ENCODE data around the gene CARD10. TPM values are rescaled to one million over a fixed set of nuclear protein-coding genes. Genes with fewer than 3 reads are reported as not detected.
A peak's percentile ranks its signal among the peaks of the same experiment; 100 is the strongest.

CARD10 gene
- total RNA-seq, 1 experiment from 2014 or later: 14.6 TPM

- H3K36me3 ChIP-seq: peaks cover 72% of the 10 kb centered on the region
- H3K27me3 ChIP-seq (replicated peaks): no peaks in the 10 kb centered on the region
- no peaks in the 10 kb centered on the region for H3K9me3 ChIP-seq (replicated peaks)
- no peak overlapping the region for H3K27ac ChIP-seq
- no peak overlapping the region for H3K4me3 ChIP-seq
- peaks cover 23% of the 10 kb centered on the region for H3K4me1 ChIP-seq (replicated peaks)
- no peak for DNase-seq (ENCODE audit: low read depth in 1 of 2, low spot score in 2 of 2)
These were observed 18.2 kb downstream of the CARD10 start for GRCh38 chr22:37500745-37501609.

- peaks cover 23% of the 10 kb centered on the region for H3K4me1 ChIP-seq (replicated peaks)
- no peak overlapping the region for H3K4me3 ChIP-seq
- peaks cover 70% of the 10 kb centered on the region for H3K36me3 ChIP-seq
- H3K27me3 ChIP-seq (replicated peaks): no peaks in the 10 kb centered on the region
- no peak for DNase-seq (ENCODE audit: low read depth in 1 of 2, low spot score in 2 of 2)
- H3K9me3 ChIP-seq (replicated peaks): no peaks in the 10 kb centered on the region
- H3K27ac ChIP-seq: no peak overlapping the region
These were observed 19.2 kb downstream of the CARD10 start for GRCh38 chr22:37499789-37500540.

GRCh38 chr22:37499027-37499707 is 20.0 kb downstream of the CARD10 start:
- Histone ChIP-seq H3K27me3 (replicated peaks) (no peaks in the 10 kb centered on the region), H3K4me3 (no peak overlapping the region), H3K27ac (no peak overlapping the region), H3K4me1 (replicated peaks) (peaks cover 23% of the 10 kb centered on the region), H3K9me3 (replicated peaks) (no peaks in the 10 kb centered on the region), H3K36me3 (peaks cover 62% of the 10 kb centered on the region)
- DNase-seq (ENCODE audit: low read depth in 1 of 2, low spot score in 2 of 2): no peak

GRCh38 chr22:37498289-37498909 is 20.8 kb downstream of the CARD10 start:
- H3K36me3 ChIP-seq: peaks cover 60% of the 10 kb centered on the region
- no peak for DNase-seq (ENCODE audit: low read depth in 1 of 2, low spot score in 2 of 2)
- no peaks in the 10 kb centered on the region for H3K27me3 ChIP-seq (replicated peaks)
- no peak overlapping the region for H3K4me3 ChIP-seq
- H3K27ac ChIP-seq: no peak overlapping the region
- H3K4me1 ChIP-seq (replicated peaks): peaks cover 23% of the 10 kb centered on the region
- H3K9me3 ChIP-seq (replicated peaks): no peaks in the 10 kb centered on the region

- Histone ChIP-seq H3K4me1 (replicated peaks) (peaks cover 23% of the 10 kb centered on the region), H3K4me3 (no peak overlapping the region), H3K36me3 (peaks cover 57% of the 10 kb centered on the region), H3K27me3 (replicated peaks) (no peaks in the 10 kb centered on the region), H3K9me3 (replicated peaks) (no peaks in the 10 kb centered on the region), H3K27ac (peak overlapping the region; percentile 88)
- peak; percentile 82 to 91 for DNase-seq (ENCODE audit: low read depth in 1 of 2, low spot score in 2 of 2)
These were observed 22.1 kb downstream of the CARD10 start for GRCh38 chr22:37497062-37497599.

- Histone ChIP-seq H3K27me3 (replicated peaks) (no peaks in the 10 kb centered on the region), H3K27ac (peak overlapping the region; percentile 88), H3K4me3 (no peak overlapping the region), H3K36me3 (peaks cover 54% of the 10 kb centered on the region), H3K4me1 (replicated peaks) (peaks cover 23% of the 10 kb centered on the region), H3K9me3 (replicated peaks) (no peaks in the 10 kb centered on the region)
- DNase-seq (ENCODE audit: low read depth in 1 of 2, low spot score in 2 of 2): no peak
These were observed 22.6 kb downstream of the CARD10 start for GRCh38 chr22:37496651-37497050.

- no peak for DNase-seq (ENCODE audit: low read depth in 1 of 2, low spot score in 2 of 2)
- Histone ChIP-seq H3K9me3 (replicated peaks) (no peaks in the 10 kb centered on the region), H3K4me1 (replicated peaks) (peaks cover 23% of the 10 kb centered on the region)
These were observed 25.2 kb downstream of the CARD10 start for GRCh38 chr22:37493979-37494378.

GRCh38 chr22:37492428-37493344 is 26.5 kb downstream of the CARD10 start:
- Histone ChIP-seq H3K27ac (no peak overlapping the region), H3K4me1 (replicated peaks) (peaks cover 16% of the 10 kb centered on the region), H3K9me3 (replicated peaks) (no peaks in the 10 kb centered on the region), H3K4me3 (no peak overlapping the region), H3K36me3 (peaks cover 38% of the 10 kb centered on the region), H3K27me3 (replicated peaks) (no peaks in the 10 kb centered on the region)
- no peak for DNase-seq (ENCODE audit: low read depth in 1 of 2, low spot score in 2 of 2)

More at GRCh38 chr22:37493979-37494378, 25.2 kb downstream of the CARD10 start:
- H3K36me3 ChIP-seq: peaks cover 46% of the 10 kb centered on the region
- H3K27me3 ChIP-seq (replicated peaks): no peaks in the 10 kb centered on the region
- H3K4me3 ChIP-seq: no peak overlapping the region
- H3K27ac ChIP-seq: no peak overlapping the region

- Histone ChIP-seq H3K36me3 (peaks cover 36% of the 10 kb centered on the region), H3K4me1 (replicated peaks) (peaks cover 7% of the 10 kb centered on the region), H3K27me3 (replicated peaks) (no peaks in the 10 kb centered on the region), H3K9me3 (replicated peaks) (no peaks in the 10 kb centered on the region), H3K4me3 (no peak overlapping the region), H3K27ac (no peak overlapping the region)
- DNase-seq (ENCODE audit: low read depth in 1 of 2, low spot score in 2 of 2): no peak
These were observed 27.4 kb downstream of the CARD10 start for GRCh38 chr22:37491559-37492427.

GRCh38 chr22:37491106-37491505 is 28.1 kb downstream of the CARD10 start:
- no peak for DNase-seq (ENCODE audit: low read depth in 1 of 2, low spot score in 2 of 2)
- no peak overlapping the region for H3K27ac ChIP-seq
- H3K4me3 ChIP-seq: no peak overlapping the region
- H3K4me1 ChIP-seq (replicated peaks): peaks cover 3% of the 10 kb centered on the region; the same call in 1 of the 2 replicates
- peaks cover 29% of the 10 kb centered on the region for H3K36me3 ChIP-seq
- H3K27me3 ChIP-seq (replicated peaks): no peaks in the 10 kb centered on the region
- no peaks in the 10 kb centered on the region for H3K9me3 ChIP-seq (replicated peaks)

GRCh38 chr22:37489983-37490382 is 29.2 kb downstream of the CARD10 start:
- H3K27me3 ChIP-seq (replicated peaks): no peaks in the 10 kb centered on the region
- no peak overlapping the region for H3K4me3 ChIP-seq
- DNase-seq (ENCODE audit: low read depth in 1 of 2, low spot score in 2 of 2): no peak
- no peaks in the 10 kb centered on the region for H3K9me3 ChIP-seq (replicated peaks)
- 0 out of 2 replicates have a peak, but pooled peaks cover 3% of the 10 kb centered on the region for H3K4me1 ChIP-seq (replicated peaks)
- no peak overlapping the region for H3K27ac ChIP-seq
- peaks cover 24% of the 10 kb centered on the region for H3K36me3 ChIP-seq

Data from SJSA1 (cell line).